GM10266 (cell line): ENCODE data around the gene PCLO.

Experiments used
- DNase-seq: peaks from one replicate; pipeline ENCODE4 v3.0.0; 2012; ENCODE audit errors: extremely low spot score
- TF ChIP-seq, protein P1 (sequence below): IDR thresholded peaks from 2 replicates; pipeline ENCODE4 v1.5.1; 2012; ENCODE audit warnings: mild to moderate bottlenecking, low read depth; ENCODE audit not compliant: control insufficient read depth, insufficient read depth; ENCODE audit errors: missing control alignments

The PCLO gene

DNA sequence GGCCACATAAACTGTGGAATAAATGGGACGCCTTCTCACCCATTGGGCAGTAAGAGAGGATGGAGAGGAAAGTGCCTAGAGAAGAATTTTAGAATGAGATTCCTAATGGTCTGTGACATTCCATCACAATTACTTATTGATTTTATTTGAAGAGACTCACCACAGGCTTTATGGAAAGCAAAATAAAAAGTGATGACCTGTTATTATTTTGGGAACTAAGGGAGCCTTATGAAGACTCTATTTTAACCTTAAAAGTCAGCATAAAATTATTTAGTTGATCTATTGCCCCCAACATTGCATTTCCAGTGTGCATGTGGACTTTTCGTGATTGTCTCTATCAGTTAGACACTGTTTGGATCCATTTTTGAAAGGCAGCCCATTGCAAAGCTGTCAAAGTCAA, 107.5 kb downstream of the PCLO start:
- TF ChIP-seq, protein P1, sequence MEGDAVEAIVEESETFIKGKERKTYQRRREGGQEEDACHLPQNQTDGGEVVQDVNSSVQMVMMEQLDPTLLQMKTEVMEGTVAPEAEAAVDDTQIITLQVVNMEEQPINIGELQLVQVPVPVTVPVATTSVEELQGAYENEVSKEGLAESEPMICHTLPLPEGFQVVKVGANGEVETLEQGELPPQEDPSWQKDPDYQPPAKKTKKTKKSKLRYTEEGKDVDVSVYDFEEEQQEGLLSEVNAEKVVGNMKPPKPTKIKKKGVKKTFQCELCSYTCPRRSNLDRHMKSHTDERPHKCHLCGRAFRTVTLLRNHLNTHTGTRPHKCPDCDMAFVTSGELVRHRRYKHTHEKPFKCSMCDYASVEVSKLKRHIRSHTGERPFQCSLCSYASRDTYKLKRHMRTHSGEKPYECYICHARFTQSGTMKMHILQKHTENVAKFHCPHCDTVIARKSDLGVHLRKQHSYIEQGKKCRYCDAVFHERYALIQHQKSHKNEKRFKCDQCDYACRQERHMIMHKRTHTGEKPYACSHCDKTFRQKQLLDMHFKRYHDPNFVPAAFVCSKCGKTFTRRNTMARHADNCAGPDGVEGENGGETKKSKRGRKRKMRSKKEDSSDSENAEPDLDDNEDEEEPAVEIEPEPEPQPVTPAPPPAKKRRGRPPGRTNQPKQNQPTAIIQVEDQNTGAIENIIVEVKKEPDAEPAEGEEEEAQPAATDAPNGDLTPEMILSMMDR: no peak
- no peak for DNase-seq

DNA sequence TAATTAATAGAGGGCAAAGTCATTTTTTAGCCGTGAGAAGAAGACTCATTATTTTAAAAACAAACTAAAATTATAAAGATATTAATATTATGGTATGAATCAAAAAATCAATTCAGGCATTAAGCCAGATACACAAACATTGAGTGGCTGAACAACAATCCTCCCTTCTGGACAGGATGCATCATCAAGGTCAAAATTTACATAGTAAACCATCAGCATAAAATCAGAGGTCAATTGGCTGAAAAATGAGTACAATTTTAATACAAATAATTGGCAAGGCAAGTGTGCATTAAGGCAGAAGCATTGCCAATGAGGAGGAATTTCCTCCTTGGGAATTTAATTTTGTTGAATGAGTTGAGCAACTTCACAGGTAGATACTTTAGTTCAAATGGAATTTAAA, 108.2 kb downstream of the PCLO start:
- DNase-seq: no peak
- TF ChIP-seq, protein P1: no peak

- no peak for DNase-seq
- TF ChIP-seq, protein P1: no peak
Measured at GRCh38 chr7:83053965-83054364, 108.7 kb downstream of the PCLO start.

- TF ChIP-seq, protein P1: no peak
- DNase-seq: no peak
Measured at GRCh38 chr7:83040484-83040883, 122.2 kb downstream of the PCLO start.

DNA sequence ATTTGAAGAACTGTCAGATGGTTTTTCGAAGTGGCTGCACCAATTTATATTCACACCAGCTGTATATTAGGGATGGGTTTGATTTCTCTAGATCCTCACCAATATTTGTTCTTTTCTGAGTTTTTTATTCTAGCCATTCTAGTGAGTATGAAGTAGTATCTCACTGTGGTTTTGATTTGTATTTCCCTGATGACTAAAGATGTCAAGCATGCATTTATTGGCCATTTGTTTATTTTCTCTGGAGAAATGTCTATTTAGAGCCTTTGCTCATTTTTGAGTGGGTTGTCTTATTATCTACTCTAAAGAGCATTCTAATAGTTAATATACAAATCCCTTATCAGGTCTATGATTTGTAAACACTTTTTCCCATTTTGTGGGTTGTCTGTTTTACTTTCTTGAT, 123.9 kb downstream of the PCLO start:
- no peak for DNase-seq
- TF ChIP-seq, protein P1: no peak

DNA sequence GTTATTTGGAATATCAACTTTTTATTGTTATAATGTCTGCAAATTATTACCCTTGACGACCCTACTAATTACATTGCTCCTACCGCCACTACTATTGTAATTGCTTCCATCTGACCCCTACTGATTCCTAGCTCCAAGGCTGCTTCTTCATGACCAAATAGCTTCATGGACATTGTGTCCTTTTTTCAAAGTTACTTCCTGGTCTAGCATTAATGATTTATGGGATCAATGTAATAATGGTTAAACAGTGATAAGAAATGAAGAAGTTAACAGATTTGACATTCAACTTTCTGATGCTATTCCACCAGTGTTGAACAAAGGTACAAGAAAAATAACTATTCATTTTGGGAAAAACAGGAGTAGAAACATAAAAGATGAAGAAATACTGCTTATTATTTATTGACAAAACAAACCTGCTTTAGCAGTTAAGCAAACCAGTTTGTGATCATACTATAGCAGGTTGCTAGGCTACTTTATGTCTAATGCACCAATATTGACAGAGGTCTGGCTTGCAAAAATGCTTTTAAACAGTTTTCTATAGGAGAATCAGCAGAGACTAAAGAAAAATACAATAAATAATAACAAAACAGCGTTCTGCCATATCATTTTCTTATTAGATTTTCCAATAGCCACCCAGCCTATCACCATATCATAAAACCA, 125.8 kb downstream of the PCLO start:
- DNase-seq: no peak
- TF ChIP-seq, protein P1: no peak

DNA sequence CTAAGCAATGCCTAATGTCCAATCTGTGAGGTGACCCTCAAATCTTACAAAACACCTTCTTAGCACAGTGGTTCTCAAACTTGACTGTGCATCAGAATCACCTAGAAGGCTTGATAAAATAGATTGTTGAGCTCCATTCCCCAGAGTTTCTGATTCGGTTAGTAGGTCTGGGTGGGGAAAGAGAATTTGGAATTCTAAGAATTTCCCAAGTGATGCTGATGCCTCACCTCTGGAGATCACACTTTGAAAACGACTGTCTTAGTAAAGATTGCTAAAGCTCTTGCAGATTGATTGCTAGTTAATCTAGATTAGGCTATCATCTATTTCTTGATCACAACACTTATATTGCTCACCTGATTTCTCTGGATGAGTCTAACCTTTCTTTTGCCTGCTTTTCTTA, 126.6 kb downstream of the PCLO start:
- no peak for DNase-seq
- TF ChIP-seq, protein P1: no peak
